Neutrophil (primary cell): Measurements from ENCODE around the gene CD99.

Source experiments
- H3K27ac ChIP-seq: fragments of 200-600 bp; sonication (generic); 2 replicates; pipeline ENCODE4 v1.5.1; 2016; ENCODE audit warnings: mild to moderate bottlenecking, moderate library complexity
- H3K27me3 ChIP-seq: fragments of 200-600 bp; sonication (generic); 2 replicates; pipeline ENCODE4 v1.6.0; 2016; ENCODE audit warnings: mild to moderate bottlenecking
- H3K36me3 ChIP-seq: fragments of 200-600 bp; sonication (generic); 2 replicates; pipeline ENCODE4 v1.5.1; 2017
- H3K4me1 ChIP-seq, 2 experiments: fragments of 200-600 bp in 1 of 2; sonication (generic) in 1 of 2; 1 replicate in 1 of 2; 2 replicates in 1 of 2; pipeline versions ENCODE4 v1.5.1 to v1.6.1; 2013 to 2016; ENCODE audit warnings: low read depth in 1 of 2, low read length in 1 of 2, mild to moderate bottlenecking in 1 of 2, moderate library complexity in 1 of 2; ENCODE audit not compliant: control insufficient read depth in 1 of 2, insufficient read depth in 1 of 2
- H3K4me3 ChIP-seq, 2 experiments: fragments of 200-600 bp in 1 of 2; sonication (generic) in 1 of 2; 1 replicate in 1 of 2; 2 replicates in 1 of 2; pipeline ENCODE4 v1.5.1; 2013 to 2016; ENCODE audit warnings: low read depth in 1 of 2, low read length in 1 of 2, mild to moderate bottlenecking in 1 of 2, moderate library complexity in 1 of 2
- H3K9me3 ChIP-seq: fragments of 200-600 bp; sonication (generic); 2 replicates; pipeline ENCODE4 v1.5.1; 2016
- TF ChIP-seq, protein P1 (sequence below): fragments of 200-600 bp; sonication (generic); IDR thresholded peaks from 2 replicates; pipeline ENCODE4 v1.5.1; 2016; ENCODE audit warnings: antibody characterized with exemption

The CD99 gene

GRCh38 chrX:2781226-2781571 lies 90.1 kb downstream of the CD99 start:
- Histone ChIP-seq H3K4me3 (no peak overlapping the region), H3K27me3 (no peaks in the 10 kb centered on the region), H3K27ac (no peak overlapping the region), H3K9me3 (no peaks in the 10 kb centered on the region), H3K36me3 (no peaks in the 10 kb centered on the region), H3K4me1 (no peaks in the 10 kb centered on the region)
- TF ChIP-seq, protein P1, sequence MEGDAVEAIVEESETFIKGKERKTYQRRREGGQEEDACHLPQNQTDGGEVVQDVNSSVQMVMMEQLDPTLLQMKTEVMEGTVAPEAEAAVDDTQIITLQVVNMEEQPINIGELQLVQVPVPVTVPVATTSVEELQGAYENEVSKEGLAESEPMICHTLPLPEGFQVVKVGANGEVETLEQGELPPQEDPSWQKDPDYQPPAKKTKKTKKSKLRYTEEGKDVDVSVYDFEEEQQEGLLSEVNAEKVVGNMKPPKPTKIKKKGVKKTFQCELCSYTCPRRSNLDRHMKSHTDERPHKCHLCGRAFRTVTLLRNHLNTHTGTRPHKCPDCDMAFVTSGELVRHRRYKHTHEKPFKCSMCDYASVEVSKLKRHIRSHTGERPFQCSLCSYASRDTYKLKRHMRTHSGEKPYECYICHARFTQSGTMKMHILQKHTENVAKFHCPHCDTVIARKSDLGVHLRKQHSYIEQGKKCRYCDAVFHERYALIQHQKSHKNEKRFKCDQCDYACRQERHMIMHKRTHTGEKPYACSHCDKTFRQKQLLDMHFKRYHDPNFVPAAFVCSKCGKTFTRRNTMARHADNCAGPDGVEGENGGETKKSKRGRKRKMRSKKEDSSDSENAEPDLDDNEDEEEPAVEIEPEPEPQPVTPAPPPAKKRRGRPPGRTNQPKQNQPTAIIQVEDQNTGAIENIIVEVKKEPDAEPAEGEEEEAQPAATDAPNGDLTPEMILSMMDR = no peak

- no peaks in the 10 kb centered on the region for H3K36me3 ChIP-seq
- H3K9me3 ChIP-seq = no peaks in the 10 kb centered on the region
- H3K27ac ChIP-seq = no peak overlapping the region
- H3K4me1 ChIP-seq = no peaks in the 10 kb centered on the region
- no peaks in the 10 kb centered on the region for H3K27me3 ChIP-seq
- TF ChIP-seq, protein P1 = no peak
- H3K4me3 ChIP-seq = no peak overlapping the region
Measured at GRCh38 chrX:2781698-2782097, 90.6 kb downstream of the CD99 start.

DNA sequence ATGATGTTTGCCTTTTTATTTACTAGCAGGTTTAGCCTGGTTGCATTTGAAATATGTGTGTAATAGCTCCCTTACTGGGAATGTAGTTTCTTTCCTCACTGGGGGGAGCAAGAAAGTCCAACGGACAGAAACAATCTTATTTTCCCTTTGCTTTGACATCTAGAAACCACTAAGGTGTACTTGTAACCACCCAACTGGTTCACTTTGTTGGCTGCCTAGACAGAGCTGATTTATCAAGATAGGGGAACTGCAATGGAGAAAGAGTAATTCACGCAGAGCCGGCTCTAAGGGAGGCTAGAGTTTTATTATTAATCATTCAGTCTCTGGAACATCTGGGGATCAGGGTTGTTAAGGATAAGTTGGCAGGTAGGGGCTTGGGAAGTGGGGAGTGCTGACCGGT lies 91.1 kb downstream of the CD99 start:
- H3K27me3 ChIP-seq = no peaks in the 10 kb centered on the region
- no peaks in the 10 kb centered on the region for H3K36me3 ChIP-seq
- H3K4me3 ChIP-seq = no peak overlapping the region
- TF ChIP-seq, protein P1 = no peak
- no peaks in the 10 kb centered on the region for H3K9me3 ChIP-seq
- H3K4me1 ChIP-seq = no peaks in the 10 kb centered on the region
- H3K27ac ChIP-seq = no peak overlapping the region

GRCh38 chrX:2782778-2783177 lies 91.7 kb downstream of the CD99 start:
- no peaks in the 10 kb centered on the region for H3K27me3 ChIP-seq
- no peaks in the 10 kb centered on the region for H3K4me1 ChIP-seq
- H3K36me3 ChIP-seq = no peaks in the 10 kb centered on the region
- H3K9me3 ChIP-seq = no peaks in the 10 kb centered on the region
- no peak overlapping the region for H3K27ac ChIP-seq
- no peak overlapping the region for H3K4me3 ChIP-seq
- TF ChIP-seq, protein P1 = no peak

DNA sequence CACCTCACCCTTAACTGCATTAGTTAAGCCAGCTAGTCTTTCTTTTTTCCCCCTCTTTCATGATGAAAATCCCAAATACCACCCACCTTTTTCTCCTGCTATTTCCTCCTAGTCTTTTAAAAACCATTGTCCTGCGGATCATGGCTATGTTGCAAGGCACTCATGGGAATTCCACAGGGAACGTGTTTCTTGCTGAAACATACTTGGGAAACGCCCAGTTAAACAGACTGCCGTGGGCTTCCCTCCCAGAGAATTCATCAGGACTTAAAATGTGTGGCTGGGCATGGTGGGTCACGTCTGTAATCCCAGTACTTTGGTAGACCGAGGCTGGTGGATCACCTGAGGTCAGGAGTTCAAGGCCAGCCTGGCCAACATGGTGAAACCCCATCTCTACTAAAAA lies 92.9 kb downstream of the CD99 start:
- H3K9me3 ChIP-seq = no peaks in the 10 kb centered on the region
- no peak overlapping the region for H3K27ac ChIP-seq
- H3K36me3 ChIP-seq = no peaks in the 10 kb centered on the region
- TF ChIP-seq, protein P1 = no peak
- H3K4me3 ChIP-seq = no peak overlapping the region
- no peaks in the 10 kb centered on the region for H3K4me1 ChIP-seq
- H3K27me3 ChIP-seq = no peaks in the 10 kb centered on the region

DNA sequence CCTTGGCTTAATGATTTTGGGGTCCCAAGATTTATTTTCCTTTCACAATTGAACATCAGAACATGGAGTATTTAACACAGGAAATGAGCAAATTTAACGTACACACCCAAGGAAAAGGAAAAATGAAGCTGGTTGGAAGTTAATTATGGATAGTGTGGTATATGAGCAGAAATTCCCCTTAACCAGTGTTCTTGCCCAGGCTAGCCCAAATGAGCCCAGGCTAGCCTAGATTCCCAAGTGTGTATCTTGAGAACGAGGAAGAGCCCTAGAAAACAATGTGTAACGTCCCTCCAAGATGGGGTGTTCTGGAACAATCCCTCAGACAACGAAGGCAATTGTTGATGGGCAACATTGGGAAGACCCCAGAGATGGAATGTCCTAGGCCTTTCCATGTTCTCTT lies 94.4 kb downstream of the CD99 start:
- TF ChIP-seq, protein P1 = no peak
- Histone ChIP-seq H3K9me3 (no peaks in the 10 kb centered on the region), H3K4me3 (no peak overlapping the region), H3K27me3 (no peaks in the 10 kb centered on the region), H3K36me3 (no peaks in the 10 kb centered on the region), H3K4me1 (no peaks in the 10 kb centered on the region), H3K27ac (no peak overlapping the region)
